GM18511 (cell line): ENCODE data around the gene PLEKHM2.

Experiments used
- ATAC-seq: cut with Tn5 transposase; IDR thresholded peaks from one replicate; pipeline ENCODE4 v1.9.1; 2021; ENCODE audit warnings: mild to moderate bottlenecking, moderate library complexity; ENCODE audit not compliant: unreplicated experiment

Gene PLEKHM2

GRCh38 chr1:15722836-15723532 lies 38.9 kb downstream of the PLEKHM2 start:
- no peak for ATAC-seq

DNA sequence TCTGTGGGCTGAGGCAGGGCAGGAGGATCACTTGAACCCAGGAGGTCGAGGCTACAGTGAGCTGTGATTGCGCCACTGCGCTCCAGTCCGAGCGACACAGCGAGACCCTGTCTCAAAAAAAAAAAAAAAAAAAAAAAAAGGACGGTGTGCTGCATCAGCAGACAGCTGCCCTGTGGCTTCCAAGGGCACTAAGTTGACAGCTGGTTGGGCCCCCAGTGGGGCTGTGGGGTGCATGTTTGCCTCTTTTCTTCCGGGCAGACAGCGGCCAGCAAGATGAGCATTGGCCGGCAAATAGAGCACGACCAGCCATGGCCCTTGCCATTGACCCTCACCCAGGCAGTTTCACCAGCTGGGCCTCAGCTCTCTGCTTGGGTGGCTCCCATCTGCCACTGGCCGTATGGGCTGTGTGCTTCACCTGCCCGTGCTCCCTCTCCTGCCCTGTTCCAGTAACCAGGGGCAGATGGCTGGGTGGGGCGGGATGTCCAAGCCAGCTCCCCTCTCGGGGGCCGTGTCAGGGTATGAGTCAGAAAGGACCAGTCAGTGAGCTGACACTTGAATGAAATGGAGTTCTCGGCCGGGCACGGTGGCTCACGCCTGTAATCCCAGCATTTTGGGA lies 39.6 kb downstream of the PLEKHM2 start:
- ATAC-seq = no peak

DNA sequence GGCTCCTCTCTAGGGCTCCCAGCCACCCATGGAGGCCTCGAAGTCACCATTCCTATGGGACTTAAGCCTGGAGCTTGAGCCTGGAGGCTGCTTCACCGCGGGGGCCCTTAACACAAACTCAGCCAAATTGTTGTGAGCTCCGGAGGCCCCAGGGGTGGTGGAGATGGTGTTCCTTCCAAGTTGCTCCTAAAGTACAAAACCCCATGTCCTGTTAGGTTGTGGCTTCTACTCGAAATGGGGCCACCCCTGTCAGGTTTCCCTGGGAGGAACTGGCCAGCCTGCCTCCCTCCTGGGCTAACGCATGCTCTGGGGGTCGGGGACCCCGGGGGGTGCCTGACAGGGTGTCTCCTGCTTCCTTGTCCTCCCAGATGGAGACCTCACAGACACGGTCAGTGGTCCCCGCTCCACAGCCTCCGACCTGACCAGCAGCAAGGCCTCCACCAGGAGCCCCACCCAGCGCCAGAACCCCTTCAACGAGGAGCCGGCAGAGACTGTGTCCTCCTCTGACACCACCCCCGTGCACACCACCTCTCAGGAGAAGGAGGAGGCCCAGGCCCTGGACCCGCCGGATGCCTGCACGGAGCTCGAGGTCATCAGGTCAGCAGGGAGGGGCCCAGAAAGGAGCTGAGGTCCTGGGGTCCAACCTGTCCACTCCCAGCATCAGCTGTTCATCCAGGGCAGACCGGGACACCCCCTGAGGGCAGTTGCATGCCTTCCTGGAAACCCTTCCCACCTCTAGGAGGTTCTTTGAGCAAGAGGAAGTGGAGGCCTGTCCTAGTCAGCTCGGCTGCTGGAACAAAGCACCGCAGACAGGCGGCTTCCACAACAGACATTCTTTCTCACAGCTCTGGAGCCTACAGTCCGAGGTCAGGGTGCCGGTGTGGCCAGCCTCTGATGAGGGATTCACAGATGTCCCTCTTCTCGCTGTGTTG lies 41.1 kb downstream of the PLEKHM2 start:
- no peak for ATAC-seq

DNA sequence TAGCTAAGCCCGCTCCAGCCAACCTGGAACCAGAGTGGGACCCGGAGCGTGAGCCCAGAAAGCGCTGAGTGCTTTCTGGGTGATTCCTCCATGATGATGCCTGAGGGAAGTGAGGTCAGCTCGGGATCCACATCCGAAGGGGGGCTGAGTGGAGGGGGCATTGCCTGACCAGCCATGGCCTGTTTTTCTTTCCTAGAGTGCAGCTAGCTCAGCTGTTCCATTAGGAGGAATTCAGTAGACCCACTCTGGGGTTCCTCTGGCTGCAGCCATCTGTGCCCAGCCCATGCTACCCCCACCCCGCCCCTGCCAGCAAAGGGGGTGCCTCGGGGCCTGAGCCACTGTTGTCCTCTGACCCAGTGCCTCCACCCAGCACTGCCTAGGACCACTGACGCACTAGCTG lies 42.4 kb downstream of the PLEKHM2 start:
- no peak for ATAC-seq

DNA sequence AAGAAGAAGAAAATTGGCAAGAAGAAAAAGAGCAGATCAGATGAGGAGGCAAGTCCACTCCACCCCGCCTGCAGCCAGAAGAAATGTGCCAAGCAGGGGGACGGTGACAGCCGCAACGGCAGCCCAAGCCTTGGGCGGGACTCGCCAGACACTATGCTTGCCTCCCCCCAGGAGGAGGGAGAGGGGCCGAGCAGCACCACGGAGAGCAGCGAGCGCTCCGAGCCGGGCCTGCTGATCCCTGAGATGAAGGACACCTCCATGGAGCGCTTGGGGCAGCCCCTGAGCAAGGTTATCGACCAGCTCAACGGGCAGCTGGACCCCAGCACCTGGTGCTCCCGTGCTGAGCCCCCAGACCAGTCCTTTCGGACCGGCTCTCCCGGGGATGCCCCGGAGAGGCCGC lies 42.9 kb downstream of the PLEKHM2 start:
- no peak for ATAC-seq

DNA sequence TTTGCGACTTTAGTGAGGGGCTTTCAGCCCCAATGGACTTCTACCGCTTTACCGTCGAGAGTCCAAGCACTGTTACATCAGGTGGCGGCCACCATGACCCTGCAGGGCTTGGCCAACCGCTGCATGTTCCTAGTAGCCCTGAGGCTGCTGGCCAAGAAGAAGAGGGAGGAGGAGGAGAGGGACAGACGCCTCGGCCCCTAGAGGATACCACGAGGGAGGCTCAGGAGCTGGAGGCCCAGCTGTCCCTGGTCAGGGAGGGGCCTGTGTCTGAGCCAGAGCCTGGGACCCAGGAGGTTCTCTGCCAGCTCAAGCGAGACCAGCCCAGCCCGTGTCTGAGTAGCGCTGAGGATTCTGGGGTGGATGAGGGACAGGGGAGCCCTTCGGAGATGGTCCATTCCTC lies 43.3 kb downstream of the PLEKHM2 start:
- ATAC-seq = no peak

GRCh38 chr1:15727866-15728534 lies 43.9 kb downstream of the PLEKHM2 start:
- ATAC-seq = no peak

- no peak for ATAC-seq
Measured at GRCh38 chr1:15728937-15729657, 45.0 kb downstream of the PLEKHM2 start.

DNA sequence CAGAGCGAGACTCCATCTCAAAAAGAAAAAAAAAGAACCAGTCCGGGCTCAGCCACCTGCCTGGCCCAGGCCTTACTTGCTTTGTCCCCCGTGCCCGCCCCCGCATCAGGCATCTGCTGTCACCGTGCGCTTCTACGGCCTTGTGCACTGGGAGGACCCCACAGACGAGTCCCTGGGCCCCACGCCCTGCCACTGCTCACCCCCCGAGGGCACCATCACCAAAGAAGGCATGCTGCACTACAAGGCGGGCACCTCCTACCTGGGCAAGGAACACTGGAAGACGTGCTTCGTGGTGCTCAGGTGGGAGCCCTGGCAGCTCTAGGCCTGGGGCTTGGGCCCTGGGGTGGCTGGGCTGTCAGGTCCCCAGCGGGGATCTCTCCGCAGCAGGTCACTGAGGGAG lies 46.3 kb downstream of the PLEKHM2 start:
- ATAC-seq = no peak

DNA sequence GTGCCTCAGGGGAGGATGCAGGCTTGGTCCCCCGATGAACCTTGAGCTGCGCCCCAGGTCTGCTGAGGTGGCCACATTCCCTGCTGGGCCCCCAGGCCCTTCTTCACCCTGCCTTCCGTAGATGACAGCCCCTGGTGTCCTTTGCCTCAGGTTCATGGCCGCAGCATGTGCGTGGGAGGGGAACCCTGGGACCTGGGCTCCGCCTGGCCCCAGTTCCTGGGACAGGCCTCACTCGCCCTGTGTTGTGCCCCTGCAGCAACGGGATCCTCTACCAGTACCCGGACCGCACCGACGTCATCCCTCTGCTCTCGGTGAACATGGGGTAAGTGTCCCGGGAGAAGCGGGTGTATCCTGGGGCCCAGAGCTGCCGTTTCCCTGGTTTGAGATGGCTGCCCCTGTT lies 46.8 kb downstream of the PLEKHM2 start:
- no peak for ATAC-seq

DNA sequence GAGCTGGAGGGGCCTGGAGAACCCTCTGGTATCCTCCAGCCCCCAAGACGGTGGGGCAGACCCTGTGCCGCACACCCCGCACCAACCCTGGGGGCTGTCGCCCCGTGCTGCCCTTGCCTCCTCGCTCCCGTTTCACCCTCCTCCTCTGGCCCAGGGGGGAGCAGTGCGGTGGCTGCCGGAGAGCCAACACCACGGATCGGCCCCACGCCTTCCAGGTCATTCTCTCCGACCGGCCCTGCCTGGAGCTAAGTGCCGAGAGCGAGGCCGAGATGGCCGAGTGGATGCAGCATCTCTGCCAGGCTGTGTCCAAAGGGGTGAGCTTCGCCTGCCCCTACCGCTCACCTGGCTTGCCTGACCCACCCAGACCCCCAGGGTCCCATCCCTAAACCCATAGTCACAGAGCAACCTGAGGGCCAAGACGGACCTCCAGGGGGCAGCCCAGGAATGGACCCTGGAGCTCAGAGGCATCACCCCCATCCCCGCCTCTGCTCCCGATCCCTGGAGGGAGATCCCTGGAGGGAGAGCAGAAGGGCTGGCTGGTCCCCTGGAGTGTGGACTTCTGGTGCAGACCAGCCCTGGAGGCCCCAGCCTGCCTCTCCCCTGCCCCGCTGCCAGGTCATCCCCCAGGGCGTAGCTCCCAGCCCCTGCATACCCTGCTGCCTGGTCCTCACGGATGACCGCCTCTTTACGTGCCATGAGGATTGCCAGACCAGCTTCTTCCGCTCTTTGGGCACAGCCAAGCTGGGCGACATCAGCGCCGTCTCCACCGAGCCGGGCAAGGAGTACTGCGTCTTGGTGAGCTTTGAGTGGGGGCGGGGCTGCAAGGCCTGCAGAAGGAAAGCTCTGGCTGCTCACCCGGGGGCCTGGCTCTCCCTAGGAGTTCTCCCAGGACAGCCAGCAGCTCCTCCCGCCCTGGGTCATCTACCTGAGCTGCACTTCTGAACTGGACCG lies 47.9 kb downstream of the PLEKHM2 start:
- ATAC-seq = no peak

GRCh38 chr1:15732686-15733081 lies 48.6 kb downstream of the PLEKHM2 start:
- no peak for ATAC-seq

GRCh38 chr1:15733218-15733725 lies 49.2 kb downstream of the PLEKHM2 start:
- ATAC-seq = no peak

DNA sequence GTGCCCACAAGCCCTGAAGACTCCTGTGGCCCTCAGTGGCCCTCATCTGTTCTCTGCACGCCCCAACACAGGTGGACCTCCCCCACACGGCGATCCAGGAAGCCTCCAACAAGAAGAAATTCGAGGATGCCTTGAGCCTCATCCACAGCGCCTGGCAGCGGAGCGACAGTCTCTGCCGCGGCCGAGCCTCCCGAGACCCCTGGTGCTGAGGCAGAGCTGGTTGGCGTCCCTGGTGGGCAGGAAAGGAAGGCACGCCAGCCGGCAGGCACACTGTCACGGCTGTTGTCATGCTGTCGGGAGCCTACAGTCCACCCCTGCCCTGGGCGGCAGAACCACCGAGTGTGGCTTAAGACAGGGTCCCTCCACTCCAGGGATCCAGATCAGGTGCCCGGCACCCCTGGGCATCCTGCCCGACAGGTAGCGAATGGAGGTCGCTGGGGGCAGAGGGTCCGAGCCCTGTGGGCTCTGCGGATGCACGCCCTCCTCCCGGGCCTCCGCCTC lies 49.7 kb downstream of the PLEKHM2 start:
- ATAC-seq = no peak

DNA sequence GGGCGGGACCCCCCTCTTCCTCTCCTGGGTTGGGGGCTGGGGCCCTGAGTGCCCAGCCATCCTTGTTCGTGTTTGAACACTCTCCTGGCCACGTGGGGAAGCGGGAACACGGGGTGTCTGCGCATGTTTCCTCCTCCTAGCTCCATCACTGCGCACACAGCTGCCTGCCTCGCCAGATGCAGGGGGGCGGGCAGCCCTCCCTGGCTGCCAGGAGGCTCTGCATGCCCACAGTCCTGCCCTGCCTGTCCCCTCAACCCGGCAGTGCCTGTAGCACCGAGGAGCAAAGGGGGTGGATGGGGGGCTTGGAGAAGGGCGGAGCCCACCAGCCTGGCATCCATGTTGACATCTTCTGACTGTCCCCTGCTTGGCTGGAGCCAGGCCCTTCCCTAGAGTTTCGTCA lies 50.2 kb downstream of the PLEKHM2 start:
- no peak for ATAC-seq

GRCh38 chr1:15734901-15735300 lies 50.8 kb downstream of the PLEKHM2 start:
- ATAC-seq = no peak

GRCh38 chr1:15735304-15736037 lies 51.4 kb downstream of the PLEKHM2 start:
- ATAC-seq = no peak
